Endothelial cell (in vitro differentiated cells): ENCODE data around the gene GLOD4. TPM values are rescaled to one million over a fixed set of nuclear protein-coding genes. Genes with fewer than 3 reads are reported as not detected.

ENCODE experiments used
- DNase-seq: peaks from one replicate; pipeline ENCODE4 v3.0.0; 2021; ENCODE audit warnings: low spot score
- H3K27ac Mint-ChIP-seq: one replicate; pipeline ENCODE4 v1.8.0; 2021; ENCODE audit warnings: mixed read lengths, inconsistent platforms; ENCODE audit not compliant: unreplicated experiment
- H3K27me3 Mint-ChIP-seq: one replicate; pipeline ENCODE4 v1.8.0; 2021; ENCODE audit warnings: mild to moderate bottlenecking, moderate library complexity, mixed read lengths, inconsistent platforms; ENCODE audit not compliant: unreplicated experiment
- H3K36me3 Mint-ChIP-seq: one replicate; pipeline ENCODE4 v1.8.0; 2021; ENCODE audit warnings: mild to moderate bottlenecking, low read depth, mixed read lengths, inconsistent platforms; ENCODE audit not compliant: unreplicated experiment
- H3K4me1 Mint-ChIP-seq: one replicate; pipeline ENCODE4 v1.8.0; 2021; ENCODE audit warnings: mild to moderate bottlenecking, mixed read lengths, inconsistent platforms; ENCODE audit not compliant: unreplicated experiment
- H3K4me3 Mint-ChIP-seq: one replicate; pipeline ENCODE4 v1.8.0; 2021; ENCODE audit warnings: mild to moderate bottlenecking, mixed read lengths, inconsistent platforms; ENCODE audit not compliant: unreplicated experiment
- H3K9me3 Mint-ChIP-seq: one replicate; pipeline ENCODE4 v1.8.0; 2021; ENCODE audit warnings: mixed read lengths, inconsistent platforms; ENCODE audit not compliant: unreplicated experiment
- CTCF ChIP-seq: fragments of 200-600 bp; sonication (generic); IDR thresholded peaks from one replicate; pipeline ENCODE4 v1.5.0; 2021; ENCODE audit warnings: antibody characterized with exemption; ENCODE audit not compliant: unreplicated experiment
- total RNA-seq: library from RNA; stranded (reverse); fragmentation: NEBNext Ultra II Directional; extraction: Animal tissue kit (Norgen Biotek cat#: 25700); gene quantifications from one replicate; pipeline ENCODE4 v1.2.1, GENCODE V29; 2021; ENCODE audit not compliant: unreplicated experiment

The GLOD4 gene
- total RNA-seq, 1 donor from 2014 or later, result 93.9 TPM

GRCh38 chr17:814371-814770 lies 32.3 kb upstream of the GLOD4 start:
- H3K27ac Mint-ChIP-seq, result no peak overlapping the region
- H3K36me3 Mint-ChIP-seq, result peaks cover 23% of the 10 kb centered on the region
- no peak overlapping the region for H3K4me3 Mint-ChIP-seq
- H3K4me1 Mint-ChIP-seq, result peaks cover 10% of the 10 kb centered on the region
- DNase-seq, result no peak
- TF ChIP-seq CTCF, result no peak
- peaks cover 6% of the 10 kb centered on the region for H3K27me3 Mint-ChIP-seq
- H3K9me3 Mint-ChIP-seq, result no peaks in the 10 kb centered on the region

- Mint-ChIP-seq H3K9me3 (no peaks in the 10 kb centered on the region), H3K27me3 (peaks cover 15% of the 10 kb centered on the region), H3K27ac (peak overlapping the region; percentile 16), H3K4me3 (peak overlapping the region; percentile 56), H3K4me1 (peaks cover 10% of the 10 kb centered on the region), H3K36me3 (peaks cover 27% of the 10 kb centered on the region)
- DNase-seq, result no peak
- TF ChIP-seq CTCF, result no peak
Measured at GRCh38 chr17:812638-813204, 30.6 kb upstream of the GLOD4 start.

DNA sequence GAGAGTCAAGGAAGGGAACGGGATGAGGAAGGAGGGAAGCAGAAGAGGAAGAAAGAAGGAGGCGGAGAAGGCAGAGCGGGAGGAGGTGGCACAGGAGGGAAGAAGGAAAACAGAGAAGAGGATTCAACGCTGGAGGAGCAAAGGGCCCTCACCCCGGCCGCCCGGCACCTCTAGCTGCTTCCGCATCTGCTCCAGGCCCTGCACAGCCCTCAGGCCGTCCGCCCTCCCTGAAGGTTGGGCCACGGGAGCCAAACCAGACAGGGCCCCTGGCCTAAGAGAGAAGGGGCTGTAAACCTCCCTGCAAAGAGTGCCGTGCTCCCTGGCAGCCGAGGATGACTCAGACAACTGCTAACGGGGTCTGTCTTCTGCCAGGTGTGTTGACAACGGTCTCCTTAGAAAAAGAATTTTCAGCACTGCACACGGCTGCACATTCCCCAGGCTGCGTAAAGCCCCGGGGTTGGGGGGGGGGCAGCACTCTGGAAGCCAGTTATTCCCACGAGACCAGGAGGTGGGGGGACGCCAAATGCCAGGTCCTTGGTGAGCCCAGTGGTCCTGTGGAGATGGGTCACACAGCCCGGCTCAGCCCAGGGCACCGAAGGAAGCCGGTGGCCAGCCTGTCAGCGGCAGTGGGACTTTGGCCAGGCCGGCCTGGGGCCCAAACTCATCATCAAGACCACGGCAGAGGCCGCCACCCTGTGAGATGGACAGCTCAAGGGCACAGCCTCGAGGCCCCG lies 29.1 kb upstream of the GLOD4 start:
- H3K4me1 Mint-ChIP-seq, result peaks cover 10% of the 10 kb centered on the region
- peaks cover 13% of the 10 kb centered on the region for H3K27me3 Mint-ChIP-seq
- DNase-seq, result no peak
- H3K36me3 Mint-ChIP-seq, result peaks cover 24% of the 10 kb centered on the region
- H3K4me3 Mint-ChIP-seq, result peak overlapping the region; percentile 26
- no peak for TF ChIP-seq CTCF
- no peaks in the 10 kb centered on the region for H3K9me3 Mint-ChIP-seq
- H3K27ac Mint-ChIP-seq, result no peak overlapping the region

- TF ChIP-seq CTCF, result no peak
- no peak overlapping the region for H3K4me3 Mint-ChIP-seq
- H3K4me1 Mint-ChIP-seq, result peaks cover 10% of the 10 kb centered on the region
- no peak for DNase-seq
- no peak overlapping the region for H3K27ac Mint-ChIP-seq
- no peaks in the 10 kb centered on the region for H3K9me3 Mint-ChIP-seq
- H3K36me3 Mint-ChIP-seq, result peaks cover 26% of the 10 kb centered on the region
- H3K27me3 Mint-ChIP-seq, result peaks cover 15% of the 10 kb centered on the region
Measured at GRCh38 chr17:807523-808294, 25.6 kb upstream of the GLOD4 start.
